Hepatocyte (in vitro differentiated cells): ENCODE data around the gene SCO1. TPM values are rescaled to one million over a fixed set of nuclear protein-coding genes. Genes with fewer than 3 reads are reported as not detected.

Experiments used
- DNase-seq: peaks from one replicate; pipeline ENCODE4 v3.0.0-alpha.2; 2016; ENCODE audit warnings: low spot score
- H2AFZ ChIP-seq: fragments of 200-600 bp; sonication (generic); 2 replicates; pipeline ENCODE4 v1.6.0; 2016; ENCODE audit warnings: antibody characterized with exemption, mild to moderate bottlenecking
- H3K27ac ChIP-seq: fragments of 200-600 bp; sonication (generic); 2 replicates; pipeline ENCODE4 v1.5.1; 2016; ENCODE audit warnings: mild to moderate bottlenecking
- H3K27me3 ChIP-seq: fragments of 200-600 bp; sonication (generic); 2 replicates; pipeline ENCODE4 v1.6.1; 2016
- H3K36me3 ChIP-seq: fragments of 200-600 bp; sonication (generic); replicated peaks from 2 replicates; pipeline ENCODE4 v1.5.1; 2016; ENCODE audit warnings: low read depth; ENCODE audit not compliant: insufficient read depth
- H3K4me1 ChIP-seq: fragments of 200-600 bp; sonication (generic); 2 replicates; pipeline ENCODE4 v1.5.1; 2016; ENCODE audit warnings: mild to moderate bottlenecking, moderate library complexity; ENCODE audit not compliant: insufficient read depth
- H3K4me2 ChIP-seq: fragments of 200-600 bp; sonication (generic); 2 replicates; pipeline ENCODE4 v1.6.0; 2016
- H3K4me3 ChIP-seq: fragments of 200-600 bp; sonication (generic); 2 replicates; pipeline ENCODE4 v1.5.1; 2016; ENCODE audit warnings: mild to moderate bottlenecking
- H3K79me2 ChIP-seq: fragments of 200-600 bp; sonication (generic); 2 replicates; pipeline ENCODE4 v1.6.0; 2017; ENCODE audit warnings: mild to moderate bottlenecking
- H3K9me2 ChIP-seq: fragments of 200-600 bp; sonication (generic); replicated peaks from 2 replicates; pipeline ENCODE4 v1.6.0; 2017; ENCODE audit warnings: mild to moderate bottlenecking; ENCODE audit not compliant: insufficient read depth
- H3K9me3 ChIP-seq: fragments of 200-600 bp; sonication (generic); 2 replicates; pipeline ENCODE4 v1.5.1; 2016; ENCODE audit warnings: low read depth, mild to moderate bottlenecking
- H4K20me1 ChIP-seq: fragments of 200-600 bp; sonication (generic); 2 replicates; pipeline ENCODE4 v1.6.0; 2016; ENCODE audit warnings: mild to moderate bottlenecking; ENCODE audit not compliant: insufficient read depth, poor library complexity, severe bottlenecking
- CTCF ChIP-seq: fragments of 200-600 bp; sonication (generic); IDR thresholded peaks from 2 replicates; pipeline ENCODE4 v1.5.1; 2016; ENCODE audit warnings: antibody characterized with exemption, mild to moderate bottlenecking; ENCODE audit not compliant: poor library complexity
- EZH2 ChIP-seq: fragments of 200-600 bp; sonication (generic); IDR thresholded peaks from 2 replicates; pipeline ENCODE4 v1.6.1; 2016; ENCODE audit warnings: antibody characterized with exemption, mild to moderate bottlenecking, borderline replicate concordance
- EZH2phosphoT487 ChIP-seq: fragments of 200-600 bp; sonication (generic); IDR thresholded peaks from one replicate; pipeline ENCODE4 v1.6.1; 2018; ENCODE audit warnings: antibody characterized with exemption, mild to moderate bottlenecking, low read depth, moderate library complexity; ENCODE audit not compliant: unreplicated experiment, severe bottlenecking
- WGBS: methylation state at CpG from one replicate; pipeline ENCODE4 v1.1.6; 2016; ENCODE audit warnings: low lambda C conversion rate; ENCODE audit errors: missing lambda C conversion rate; 5-methylcytosine and 5-hydroxymethylcytosine counted together
- polyA plus RNA-seq: library from polyadenylated mRNA; unstranded; fragments of >200 nt; fragmentation: Nextera tagmentation; extraction: Ambion mirVana; gene quantifications from 2 replicates; pipeline ENCODE4 v1.2.1, GENCODE V29; 2016
- total RNA-seq: library from RNA; depleted of rRNA; stranded (reverse); fragments of >200 nt; gene quantifications from 2 replicates; pipeline ENCODE4 v1.2.3, GENCODE V29; 2014

Gene SCO1
- total and polyA plus RNA-seq, 2 experiments from 2014 or later = 34.0 to 45.8 TPM

DNA sequence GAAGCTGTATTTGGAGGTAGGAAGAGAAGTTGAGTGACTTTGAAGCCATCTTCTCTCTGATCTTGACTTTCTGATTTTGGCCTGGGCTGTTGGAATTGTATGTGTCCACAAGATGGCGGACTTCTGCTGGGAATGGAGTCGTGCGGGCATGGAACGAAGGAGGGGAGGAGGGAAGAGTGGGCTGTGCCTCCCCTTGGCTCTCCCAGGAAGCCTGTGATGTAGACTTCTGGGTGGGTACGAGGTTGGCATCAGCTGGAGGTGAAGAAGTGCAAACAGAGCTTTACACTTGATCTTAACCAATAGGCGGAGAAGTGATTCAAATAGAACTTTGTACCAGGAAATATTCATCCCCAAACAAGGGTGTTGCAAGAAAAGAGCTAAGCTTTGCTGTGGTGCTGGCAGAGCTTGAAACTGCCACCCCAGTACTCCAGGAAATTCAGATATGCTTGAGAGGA lies 39.9 kb upstream of the SCO1 start:
- H3K27me3 ChIP-seq = no peaks in the 10 kb centered on the region
- peaks cover 9% of the 10 kb centered on the region for H3K4me1 ChIP-seq
- H3K79me2 ChIP-seq = no peaks in the 10 kb centered on the region
- no peak overlapping the region for H2AFZ ChIP-seq
- H3K9me3 ChIP-seq = no peaks in the 10 kb centered on the region
- no peaks in the 10 kb centered on the region for H4K20me1 ChIP-seq
- H3K4me3 ChIP-seq = no peak overlapping the region
- H3K9me2 ChIP-seq = no peaks in the 10 kb centered on the region
- H3K36me3 ChIP-seq = no peaks in the 10 kb centered on the region
- peak; percentile 87 for DNase-seq
- WGBS = 10% methylated on average over 6 of the region's 6 CpGs
- peak overlapping the region; percentile 81 for H3K27ac ChIP-seq
- no peak for TF ChIP-seq EZH2
- TF ChIP-seq CTCF = peak; percentile 87
- no peak overlapping the region for H3K4me2 ChIP-seq

- no peaks in the 10 kb centered on the region for H4K20me1 ChIP-seq
- no peak overlapping the region for H3K4me2 ChIP-seq
- H3K27me3 ChIP-seq = no peaks in the 10 kb centered on the region
- TF ChIP-seq EZH2phosphoT487 = no peak
- no peak for TF ChIP-seq CTCF
- TF ChIP-seq EZH2 = no peak
- no peaks in the 10 kb centered on the region for H3K9me3 ChIP-seq
- no peaks in the 10 kb centered on the region for H3K9me2 ChIP-seq
- H2AFZ ChIP-seq = no peak overlapping the region
- no peaks in the 10 kb centered on the region for H3K36me3 ChIP-seq
- no peaks in the 10 kb centered on the region for H3K79me2 ChIP-seq
- H3K4me3 ChIP-seq = no peak overlapping the region
- WGBS = 92% methylated on average over 4 of the region's 4 CpGs
- H3K27ac ChIP-seq = no peak overlapping the region
- DNase-seq = no peak
- H3K4me1 ChIP-seq = peaks cover 17% of the 10 kb centered on the region
Observed at GRCh38 chr17:10735821-10736220, 38.5 kb upstream of the SCO1 start.

GRCh38 chr17:10735251-10735650 lies 37.9 kb upstream of the SCO1 start:
- WGBS = 90% methylated on average over 2 of the region's 2 CpGs
- no peak for DNase-seq
- peaks cover 20% of the 10 kb centered on the region for H3K4me1 ChIP-seq

More at GRCh38 chr17:10735251-10735650, 37.9 kb upstream of the SCO1 start:
- no peak for TF ChIP-seq EZH2phosphoT487
- TF ChIP-seq CTCF = no peak
- TF ChIP-seq EZH2 = no peak
- Histone ChIP-seq H3K36me3 (no peaks in the 10 kb centered on the region), H2AFZ (no peak overlapping the region), H3K4me3 (no peak overlapping the region), H3K27ac (no peak overlapping the region), H3K4me2 (no peak overlapping the region), H3K79me2 (no peaks in the 10 kb centered on the region), H4K20me1 (no peaks in the 10 kb centered on the region), H3K27me3 (no peaks in the 10 kb centered on the region), H3K9me3 (no peaks in the 10 kb centered on the region), H3K9me2 (no peaks in the 10 kb centered on the region)
